Smooth muscle cell (in vitro differentiated cells): ENCODE measurements around the gene FNDC7. TPM values are rescaled to one million over a fixed set of nuclear protein-coding genes. Genes with fewer than 3 reads are reported as not detected.

Experiments used
- DNase-seq: peaks from one replicate; lab custom pipeline; 2025; ENCODE audit not compliant: unreplicated experiment; lab: John Stamatoyannopoulos, UW
- H2AFZ ChIP-seq: fragments of 200-600 bp; sonication (generic); 2 replicates; pipeline ENCODE4 v1.6.0; 2016; ENCODE audit warnings: antibody characterized with exemption, low read depth, mild to moderate bottlenecking
- H3F3A ChIP-seq: fragments of 200-600 bp; sonication (generic); 2 replicates; pipeline ENCODE4 v1.6.0; 2017; ENCODE audit warnings: antibody characterized with exemption, low read depth
- H3K27ac ChIP-seq: fragments of 200-600 bp; sonication (generic); 2 replicates; pipeline ENCODE4 v1.5.1; 2016; ENCODE audit warnings: low read depth, mild to moderate bottlenecking
- H3K27me3 ChIP-seq: fragments of 200-600 bp; sonication (generic); 2 replicates; pipeline ENCODE4 v1.6.1; 2016; ENCODE audit warnings: low read depth, mild to moderate bottlenecking
- H3K36me3 ChIP-seq: fragments of 200-600 bp; sonication (generic); 2 replicates; pipeline ENCODE4 v1.5.1; 2016; ENCODE audit warnings: low read depth
- H3K4me1 ChIP-seq: fragments of 200-600 bp; sonication (generic); 2 replicates; pipeline ENCODE4 v1.5.1; 2016; ENCODE audit warnings: low read depth
- H3K4me2 ChIP-seq: fragments of 200-600 bp; sonication (generic); 2 replicates; pipeline ENCODE4 v1.6.0; 2016; ENCODE audit warnings: mild to moderate bottlenecking
- H3K4me3 ChIP-seq: fragments of 200-600 bp; sonication (generic); 2 replicates; pipeline ENCODE4 v1.5.1; 2016; ENCODE audit warnings: mild to moderate bottlenecking
- H3K79me2 ChIP-seq: fragments of 200-600 bp; sonication (generic); 2 replicates; pipeline ENCODE4 v1.6.0; 2016; ENCODE audit warnings: low read depth, mild to moderate bottlenecking
- H3K9ac ChIP-seq: fragments of 200-600 bp; sonication (generic); 2 replicates; pipeline ENCODE4 v1.6.0; 2016; ENCODE audit warnings: low read depth
- H3K9me3 ChIP-seq: fragments of 200-600 bp; sonication (generic); replicated peaks from 2 replicates; pipeline ENCODE4 v1.5.1; 2016; ENCODE audit warnings: low read depth
- H4K20me1 ChIP-seq: fragments of 200-600 bp; sonication (generic); 2 replicates; pipeline ENCODE4 v1.6.0; 2016; ENCODE audit warnings: low read depth
- WGBS: methylation state at CpG from one replicate; pipeline ENCODE4 v1.1.7; 2016; ENCODE audit warnings: low lambda C conversion rate; 5-methylcytosine and 5-hydroxymethylcytosine counted together
- polyA plus RNA-seq: library from polyadenylated mRNA; unstranded; fragments of >200 nt; fragmentation: Nextera tagmentation; extraction: Ambion mirVana; gene quantifications from 2 replicates; pipeline ENCODE4 v1.2.1, GENCODE V29; 2016
- total RNA-seq: library from RNA; depleted of rRNA; stranded (reverse); fragments of >200 nt; gene quantifications from 2 replicates; pipeline ENCODE4 v1.2.3, GENCODE V29; 2014
- TF ChIP-seq, protein P1 (sequence below): fragments of 200-600 bp; sonication (generic); IDR thresholded peaks from 2 replicates; pipeline ENCODE4 v1.5.1; 2017; ENCODE audit warnings: borderline replicate concordance, mild to moderate bottlenecking, antibody characterized with exemption; ENCODE audit not compliant: insufficient read depth, poor library complexity, severe bottlenecking

The FNDC7 gene
- total and polyA plus RNA-seq, 2 experiments from 2014 or later, result 0.18 TPM; not detected in 1

DNA sequence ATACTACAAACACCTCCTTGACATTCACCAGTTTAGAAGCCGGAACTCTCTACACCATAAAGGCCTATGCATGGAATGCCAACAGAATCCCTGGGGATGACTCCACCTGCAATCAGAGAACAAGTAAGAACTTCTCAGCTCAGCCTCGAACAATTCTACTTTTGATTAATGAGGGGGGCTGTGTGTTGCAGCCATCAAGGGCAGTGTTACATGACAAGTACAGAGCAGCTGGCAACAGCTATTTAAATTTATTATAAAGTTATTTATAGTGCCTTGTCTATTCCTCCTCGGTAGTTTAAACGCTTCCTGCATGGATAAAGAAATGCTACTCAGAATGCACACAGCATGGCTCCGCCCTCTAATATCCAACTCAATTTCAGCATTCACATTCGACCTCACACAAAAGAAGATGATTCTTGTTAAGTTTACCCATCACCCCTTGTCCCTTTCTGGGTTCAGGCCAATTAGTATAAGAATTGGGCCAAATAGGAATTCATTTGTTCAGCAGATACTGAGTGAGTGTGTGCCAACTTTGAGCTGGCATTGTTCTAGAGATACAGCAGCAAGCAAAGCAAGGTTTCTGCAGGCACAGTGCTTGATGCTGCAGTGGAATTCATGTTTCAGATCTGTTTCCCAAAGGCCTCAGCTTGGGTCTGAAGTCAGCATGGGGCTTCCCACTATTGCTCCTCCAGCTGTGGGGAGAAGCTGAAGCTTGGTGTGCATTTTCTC lies 6.4 kb downstream of the FNDC7 start:
- TF ChIP-seq, protein P1, sequence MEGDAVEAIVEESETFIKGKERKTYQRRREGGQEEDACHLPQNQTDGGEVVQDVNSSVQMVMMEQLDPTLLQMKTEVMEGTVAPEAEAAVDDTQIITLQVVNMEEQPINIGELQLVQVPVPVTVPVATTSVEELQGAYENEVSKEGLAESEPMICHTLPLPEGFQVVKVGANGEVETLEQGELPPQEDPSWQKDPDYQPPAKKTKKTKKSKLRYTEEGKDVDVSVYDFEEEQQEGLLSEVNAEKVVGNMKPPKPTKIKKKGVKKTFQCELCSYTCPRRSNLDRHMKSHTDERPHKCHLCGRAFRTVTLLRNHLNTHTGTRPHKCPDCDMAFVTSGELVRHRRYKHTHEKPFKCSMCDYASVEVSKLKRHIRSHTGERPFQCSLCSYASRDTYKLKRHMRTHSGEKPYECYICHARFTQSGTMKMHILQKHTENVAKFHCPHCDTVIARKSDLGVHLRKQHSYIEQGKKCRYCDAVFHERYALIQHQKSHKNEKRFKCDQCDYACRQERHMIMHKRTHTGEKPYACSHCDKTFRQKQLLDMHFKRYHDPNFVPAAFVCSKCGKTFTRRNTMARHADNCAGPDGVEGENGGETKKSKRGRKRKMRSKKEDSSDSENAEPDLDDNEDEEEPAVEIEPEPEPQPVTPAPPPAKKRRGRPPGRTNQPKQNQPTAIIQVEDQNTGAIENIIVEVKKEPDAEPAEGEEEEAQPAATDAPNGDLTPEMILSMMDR, result no peak
- H3K36me3 ChIP-seq, result no peaks in the 10 kb centered on the region
- WGBS, result 77% methylated on average over 6 of the region's 6 CpGs
- H3K27me3 ChIP-seq, result no peaks in the 10 kb centered on the region
- H4K20me1 ChIP-seq, result no peaks in the 10 kb centered on the region
- H3K9me3 ChIP-seq, result no peaks in the 10 kb centered on the region
- peak overlapping the region; percentile 58 for H3K9ac ChIP-seq
- H3K27ac ChIP-seq, result peak overlapping the region; percentile 93
- H3K79me2 ChIP-seq, result no peaks in the 10 kb centered on the region
- H3K4me3 ChIP-seq, result no peak overlapping the region
- H2AFZ ChIP-seq, result no peak overlapping the region
- H3F3A ChIP-seq, result peaks cover 22% of the 10 kb centered on the region
- no peak overlapping the region for H3K4me2 ChIP-seq
- no peak for DNase-seq
- peaks cover 20% of the 10 kb centered on the region for H3K4me1 ChIP-seq

DNA sequence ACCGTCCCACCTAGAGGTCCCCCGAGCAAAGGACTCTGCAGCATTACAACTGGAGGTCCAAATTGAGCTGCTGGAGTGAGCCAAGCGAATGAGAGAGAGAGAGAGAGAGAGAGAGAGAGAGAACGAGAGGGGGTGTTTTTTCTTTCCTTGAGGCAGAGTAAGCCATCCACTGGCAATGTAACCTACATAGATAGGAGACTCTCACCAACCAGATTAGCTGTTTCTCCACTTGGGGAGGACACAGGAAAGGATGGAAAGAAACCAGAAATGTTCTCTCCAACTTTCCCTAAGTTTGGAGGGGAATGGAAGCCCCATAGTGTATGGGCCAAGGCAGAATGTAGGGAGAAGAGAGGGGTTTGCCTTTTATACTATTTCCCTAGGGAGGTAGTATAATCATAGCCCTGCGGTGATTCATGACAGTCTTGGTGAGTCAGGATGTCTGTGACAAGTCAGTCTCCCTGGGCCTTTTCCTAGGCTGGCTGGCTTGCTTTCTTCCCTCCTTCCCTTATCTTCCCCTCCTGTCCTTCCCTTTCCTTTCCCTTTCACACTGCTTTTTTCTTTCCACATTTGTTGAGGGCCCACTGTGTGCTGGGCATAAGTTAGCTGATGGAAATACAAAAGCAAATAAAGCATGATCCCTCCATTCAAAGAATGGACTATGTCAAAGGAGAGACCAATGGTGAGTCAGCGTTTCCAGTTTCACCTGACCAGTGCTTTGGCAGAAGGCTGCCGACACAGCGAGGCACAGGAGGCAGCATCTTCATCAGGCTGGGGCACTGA lies 7.1 kb downstream of the FNDC7 start:
- Histone ChIP-seq H4K20me1 (no peaks in the 10 kb centered on the region), H3K4me2 (peak overlapping the region; percentile 44), H3K36me3 (no peaks in the 10 kb centered on the region), H3K27ac (peak overlapping the region; percentile 93), H3K4me1 (peaks cover 18% of the 10 kb centered on the region), H3F3A (peaks cover 22% of the 10 kb centered on the region), H3K9ac (peak overlapping the region; percentile 73), H2AFZ (no peak overlapping the region), H3K27me3 (no peaks in the 10 kb centered on the region), H3K4me3 (no peak overlapping the region), H3K79me2 (no peaks in the 10 kb centered on the region), H3K9me3 (no peaks in the 10 kb centered on the region)
- no peak for DNase-seq
- TF ChIP-seq, protein P1, result no peak
- WGBS, result 59% methylated on average over 8 of the region's 8 CpGs

- no peaks in the 10 kb centered on the region for H3K27me3 ChIP-seq
- H3K4me1 ChIP-seq, result peaks cover 8% of the 10 kb centered on the region
- H3K9ac ChIP-seq, result peak overlapping the region; percentile 1
- H3K4me2 ChIP-seq, result peak overlapping the region; percentile 20
- H3K9me3 ChIP-seq, result no peaks in the 10 kb centered on the region
- WGBS, result 60% methylated on average over 6 of the region's 6 CpGs
- TF ChIP-seq, protein P1, result no peak
- H3F3A ChIP-seq, result peaks cover 22% of the 10 kb centered on the region
- no peak overlapping the region for H3K4me3 ChIP-seq
- no peak for DNase-seq
- H3K36me3 ChIP-seq, result no peaks in the 10 kb centered on the region
- H3K27ac ChIP-seq, result peak overlapping the region; percentile 93
- H3K79me2 ChIP-seq, result no peaks in the 10 kb centered on the region
- H2AFZ ChIP-seq, result peak overlapping the region; percentile 58
- no peaks in the 10 kb centered on the region for H4K20me1 ChIP-seq
These were observed 9.6 kb downstream of the FNDC7 start for GRCh38 chr1:108722292-108722691.
